Stimulated activated CD4-positive, alpha-beta T cell treated with anti-CD3 and anti-CD28 coated beads, Interleukin-2, amount 100 ng/mL, for 24 hours (primary cell): Measurements from ENCODE around the gene GRIFIN.
A peak's percentile ranks its signal among the peaks of the same experiment; 100 is the strongest.

Experiments
- DNase-seq, 2 donors: peaks; one replicate each; pipeline ENCODE4 v3.0.0-alpha.2; 2020

Gene GRIFIN

DNA sequence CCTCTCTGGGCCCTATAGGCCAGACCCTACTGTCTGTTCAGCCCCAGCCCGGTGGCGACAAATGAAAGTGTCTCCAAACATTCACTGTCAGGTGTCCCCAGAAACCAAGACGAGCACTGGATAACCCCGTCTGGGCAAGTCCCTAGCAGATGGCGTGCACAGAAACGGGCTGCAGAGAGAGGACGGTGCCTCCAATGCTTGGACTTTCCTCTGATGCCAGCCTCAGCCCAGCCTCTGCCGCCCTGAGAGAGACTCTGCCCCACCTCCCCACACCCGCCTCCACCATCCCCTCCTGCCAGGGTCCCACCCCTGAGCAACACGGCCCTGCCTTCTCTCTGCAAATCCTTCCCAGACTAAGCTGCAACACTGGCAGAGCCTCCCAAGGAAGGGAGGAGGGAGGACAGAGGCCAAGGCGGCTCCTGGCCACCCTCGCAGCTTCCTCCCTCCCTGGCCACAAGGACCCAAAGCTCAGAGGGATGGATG, 36.0 kb upstream of the GRIFIN start:
- DNase-seq: no peak

DNA sequence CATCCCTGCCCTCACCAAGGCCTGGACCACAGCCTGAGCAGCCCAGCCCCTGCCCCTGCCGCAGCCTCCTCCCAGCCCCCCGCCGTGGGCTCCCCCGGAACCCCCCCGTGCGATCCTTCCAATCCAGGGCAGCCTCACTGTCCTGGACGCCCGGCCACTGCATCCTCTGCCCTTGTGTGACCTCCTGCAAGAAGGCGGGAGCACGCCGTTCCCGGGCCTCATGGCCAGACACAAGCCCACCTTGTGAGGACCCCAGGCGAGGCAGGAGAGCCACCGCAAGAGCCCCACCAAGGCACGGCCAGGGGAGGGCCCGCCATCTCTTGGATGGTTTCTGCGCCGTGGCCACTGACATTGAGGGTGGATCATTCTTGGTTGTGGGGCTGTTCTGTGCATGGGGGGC, 35.6 kb upstream of the GRIFIN start:
- DNase-seq: no peak

DNA sequence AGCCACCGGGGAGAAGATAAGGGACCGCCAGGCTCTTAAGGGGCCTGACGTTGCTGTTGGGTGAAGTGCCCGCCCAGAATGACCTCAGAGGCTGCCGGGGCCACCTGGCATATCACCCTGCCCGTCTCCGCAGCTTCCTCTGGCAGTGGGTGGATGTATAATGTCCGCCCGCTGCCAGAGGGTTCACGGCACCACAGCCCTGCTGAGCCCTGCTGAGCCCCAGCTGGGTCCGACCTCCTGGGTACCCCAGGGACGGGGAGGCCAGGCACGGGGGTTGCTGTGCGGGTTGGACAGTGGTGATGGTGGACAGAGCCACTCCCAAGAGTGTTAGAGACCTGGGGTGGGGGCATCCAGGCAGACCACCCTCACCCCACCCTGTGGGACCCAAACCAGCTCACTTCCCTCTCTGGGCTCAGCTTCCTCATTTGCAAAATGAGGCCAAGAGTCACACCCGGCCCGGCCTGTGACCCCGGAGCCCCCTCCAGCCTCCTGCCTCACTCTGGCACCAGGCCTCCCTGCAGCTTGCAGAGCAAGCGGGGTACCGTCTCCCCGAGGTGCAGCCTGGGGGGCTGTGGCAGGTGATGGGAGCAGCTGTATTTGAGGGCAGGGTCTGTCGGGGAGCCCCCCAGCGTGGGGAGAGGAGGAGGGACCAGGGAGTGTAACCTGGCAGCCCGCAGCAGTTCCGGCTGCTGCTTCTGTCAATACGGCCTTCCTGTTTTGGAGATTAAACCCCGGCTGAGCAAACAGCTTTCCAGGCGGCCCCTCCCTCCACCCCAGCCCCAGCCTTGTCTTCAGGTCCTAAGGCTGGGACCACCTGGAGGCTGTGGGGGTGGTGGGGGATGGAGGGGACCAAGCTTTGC, 34.9 kb upstream of the GRIFIN start:
- peak; percentile 56 to 61 for DNase-seq

DNA sequence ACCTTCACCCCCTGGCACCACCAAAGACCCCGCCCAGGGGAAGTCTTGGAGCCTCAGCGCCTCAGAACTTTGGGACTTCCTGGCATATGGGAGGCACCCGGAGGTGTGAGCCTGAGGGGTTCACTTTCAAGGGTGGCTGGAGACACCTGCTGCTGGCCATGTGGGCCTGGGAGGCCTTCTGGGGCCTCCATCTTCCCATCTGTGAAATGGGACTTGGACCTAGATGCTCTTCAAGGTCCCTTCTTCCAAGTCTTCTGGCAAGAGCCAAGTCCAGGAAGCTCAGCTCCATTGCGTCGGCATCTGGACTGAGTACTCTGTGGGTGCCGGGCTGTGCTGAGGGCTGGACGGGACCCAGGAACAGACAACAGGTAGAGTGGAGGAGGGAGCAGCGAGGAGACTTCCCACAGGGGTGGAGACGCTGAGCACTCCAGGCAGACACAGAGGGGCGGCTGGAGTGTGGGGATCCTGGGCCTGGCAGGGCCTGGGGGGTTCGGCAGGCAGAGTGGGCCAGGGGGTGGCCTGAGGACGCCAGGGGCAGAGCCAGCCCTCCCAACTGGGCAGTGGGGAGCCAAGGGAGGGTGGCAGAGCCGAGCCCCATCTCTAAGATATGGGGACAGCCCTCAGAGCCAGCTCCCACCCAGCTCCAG, 34.1 kb upstream of the GRIFIN start:
- no peak for DNase-seq

DNA sequence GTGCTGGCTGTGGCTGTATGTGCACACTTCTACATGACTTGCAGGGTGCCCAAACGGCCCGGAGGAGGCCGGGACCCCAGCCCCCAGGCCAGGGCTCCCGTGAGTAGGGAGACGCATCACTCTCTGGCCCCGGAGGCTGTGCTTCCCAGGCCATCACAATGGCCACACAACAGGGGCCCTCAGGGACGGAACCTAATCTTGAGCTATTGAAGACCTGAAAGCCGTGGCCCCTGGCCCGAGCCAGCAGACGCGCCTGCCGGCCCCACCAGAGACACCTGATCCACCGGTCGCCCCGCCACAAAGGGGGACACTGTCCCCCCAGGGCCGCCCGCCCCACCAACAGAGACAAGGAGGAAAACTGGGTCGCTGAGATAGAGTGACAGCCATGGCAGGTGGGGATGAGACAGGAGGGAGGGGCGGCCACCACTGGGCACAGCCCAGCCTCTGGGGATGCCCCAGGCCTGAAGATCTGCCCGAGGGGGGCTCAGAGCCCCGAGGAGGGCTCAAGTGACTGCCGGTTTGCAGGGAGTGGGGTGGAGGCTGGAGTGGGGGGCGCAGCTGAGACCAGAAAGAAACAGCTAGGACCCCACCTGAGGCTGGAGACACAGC, 33.2 kb upstream of the GRIFIN start:
- no peak for DNase-seq

DNA sequence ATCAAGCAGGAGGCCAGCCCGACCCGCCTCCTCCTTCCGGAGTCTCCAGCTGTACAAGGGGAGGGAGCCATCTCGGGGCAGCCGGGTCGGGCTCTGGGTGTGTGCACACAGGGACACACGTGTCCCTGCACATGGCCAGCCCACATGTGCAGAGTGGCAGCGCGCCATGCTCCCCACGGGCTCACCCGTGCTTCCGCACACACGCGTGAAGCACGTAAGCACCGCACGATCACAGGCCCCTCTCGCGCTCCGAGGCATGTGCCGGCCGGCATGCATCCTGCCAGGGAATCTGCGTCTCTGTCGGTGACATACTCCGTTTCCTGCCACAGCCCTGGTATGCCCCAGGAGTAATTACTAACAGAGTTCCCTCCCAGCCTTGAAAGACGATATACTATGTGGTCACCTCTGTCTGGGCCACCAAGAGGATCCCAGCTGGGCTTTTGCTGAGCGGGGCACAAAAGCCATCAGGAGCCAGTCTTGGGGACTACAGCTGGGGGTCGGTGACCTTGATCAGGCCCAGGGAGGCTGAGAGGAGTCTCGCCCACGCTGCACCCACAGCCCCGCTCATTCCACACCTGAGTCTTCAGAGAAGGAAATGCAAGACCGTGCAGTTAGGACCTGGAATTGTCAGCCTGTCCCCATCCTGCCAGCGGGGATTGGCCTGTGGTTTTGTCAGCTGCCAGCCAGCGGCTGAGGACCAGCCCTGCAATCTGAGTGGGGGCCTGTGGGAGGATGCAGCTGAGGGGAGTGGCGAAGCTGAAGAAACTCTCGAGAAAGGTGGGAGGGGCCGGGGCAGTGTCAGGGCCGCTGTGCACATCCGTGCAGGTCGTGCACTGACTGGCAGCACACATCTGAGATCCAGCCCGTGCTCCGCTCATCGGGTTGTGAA, 32.4 kb upstream of the GRIFIN start:
- DNase-seq: peak; percentile 69 to 73

DNA sequence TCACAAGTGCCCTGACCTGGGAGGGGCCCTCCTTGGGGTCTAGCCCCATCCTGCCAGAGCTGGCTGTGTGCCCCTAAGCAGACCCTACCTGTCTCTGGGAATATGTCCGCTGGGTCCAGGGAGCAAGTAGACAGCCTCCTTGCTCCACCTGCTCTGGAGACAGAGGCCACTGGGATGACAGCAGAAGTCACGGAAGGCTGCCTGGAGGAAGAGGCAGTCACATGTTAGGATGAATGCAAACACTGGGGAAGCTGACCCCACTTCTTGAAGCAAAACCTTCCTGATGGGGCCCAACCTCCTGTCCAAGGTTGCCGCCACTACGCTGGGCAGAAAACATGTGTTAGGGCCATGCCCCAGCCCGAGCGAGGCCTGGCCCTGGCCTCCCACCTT, 31.7 kb upstream of the GRIFIN start:
- DNase-seq: no peak

DNA sequence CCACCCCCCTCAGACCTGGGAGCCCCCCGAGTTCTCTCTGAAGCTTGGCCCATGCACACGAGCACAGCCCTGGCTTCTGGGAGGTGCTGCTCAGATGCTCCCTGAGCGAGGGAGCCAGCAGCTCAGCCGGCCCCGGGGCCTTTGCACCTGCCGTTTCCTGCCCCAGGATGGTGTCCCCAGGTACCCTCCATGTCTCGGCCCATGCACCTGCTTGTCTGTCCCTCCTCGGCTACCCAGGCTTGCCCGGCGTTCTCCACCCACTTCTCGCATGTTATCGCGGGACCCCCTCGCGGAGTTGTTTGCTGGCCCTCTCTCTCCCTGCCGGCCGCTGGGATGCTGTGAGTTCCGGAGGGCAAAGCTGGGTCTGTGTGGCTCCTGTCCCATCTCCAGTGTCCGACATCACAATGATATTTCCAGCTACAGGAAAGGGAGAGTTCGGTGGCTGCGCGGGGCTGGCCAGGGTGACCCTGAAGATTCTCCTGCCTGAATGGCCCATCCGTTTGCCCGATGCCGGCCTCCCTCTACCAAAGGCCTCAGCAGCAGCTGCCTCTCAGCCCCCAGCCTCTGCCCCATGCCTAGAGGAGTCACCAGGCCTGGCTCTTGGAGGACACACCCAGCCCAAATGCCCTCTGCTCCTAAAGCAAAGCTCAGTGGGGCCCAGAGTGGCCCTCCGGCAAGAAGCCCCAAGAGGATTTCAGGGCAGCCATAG, 31.2 kb upstream of the GRIFIN start:
- no peak for DNase-seq

DNA sequence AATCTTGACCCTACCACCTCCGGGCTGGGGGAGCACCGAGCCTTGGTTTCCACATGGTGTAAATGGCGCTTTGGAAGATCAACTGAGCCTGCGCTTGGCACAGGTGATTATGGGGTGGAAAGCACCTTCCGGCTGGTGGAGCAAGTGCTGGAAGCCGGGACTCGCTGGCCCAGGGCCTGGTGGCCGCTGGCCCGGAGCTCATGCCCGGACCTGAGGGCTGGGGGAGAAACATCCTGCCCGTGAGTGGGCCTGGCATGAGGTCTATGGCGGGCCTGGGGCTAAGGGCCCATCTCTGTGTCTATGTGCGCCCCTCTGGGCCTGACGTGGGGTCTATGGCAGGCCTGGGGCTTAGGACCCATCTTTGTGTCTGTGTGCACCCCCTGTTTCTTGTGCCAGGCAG, 29.2 kb upstream of the GRIFIN start:
- no peak for DNase-seq

DNA sequence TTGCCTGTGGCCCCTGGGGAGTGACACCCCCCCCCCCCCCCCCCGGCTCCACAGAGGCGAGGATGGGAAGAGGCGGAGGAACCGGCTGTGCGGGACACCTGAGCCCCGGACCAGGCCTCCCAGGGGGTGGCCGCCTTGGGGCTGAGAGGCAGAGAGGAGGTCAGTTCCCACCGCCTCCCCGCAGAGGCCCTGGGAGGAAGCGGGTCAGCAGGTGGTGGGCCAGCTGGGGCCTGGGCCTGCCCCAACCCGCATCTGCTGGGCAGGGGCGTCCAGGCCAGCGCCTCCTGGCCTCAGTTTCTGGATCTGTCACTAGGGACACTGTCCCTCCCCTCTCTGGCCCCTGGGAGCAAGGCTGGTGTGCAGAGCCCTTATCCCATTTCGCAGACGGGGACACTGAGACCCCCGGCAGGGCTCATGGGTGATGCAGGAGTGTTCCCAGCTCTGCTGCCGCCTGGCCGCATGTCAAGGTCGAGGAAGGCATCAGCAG, 28.7 kb upstream of the GRIFIN start:
- DNase-seq: no peak

DNA sequence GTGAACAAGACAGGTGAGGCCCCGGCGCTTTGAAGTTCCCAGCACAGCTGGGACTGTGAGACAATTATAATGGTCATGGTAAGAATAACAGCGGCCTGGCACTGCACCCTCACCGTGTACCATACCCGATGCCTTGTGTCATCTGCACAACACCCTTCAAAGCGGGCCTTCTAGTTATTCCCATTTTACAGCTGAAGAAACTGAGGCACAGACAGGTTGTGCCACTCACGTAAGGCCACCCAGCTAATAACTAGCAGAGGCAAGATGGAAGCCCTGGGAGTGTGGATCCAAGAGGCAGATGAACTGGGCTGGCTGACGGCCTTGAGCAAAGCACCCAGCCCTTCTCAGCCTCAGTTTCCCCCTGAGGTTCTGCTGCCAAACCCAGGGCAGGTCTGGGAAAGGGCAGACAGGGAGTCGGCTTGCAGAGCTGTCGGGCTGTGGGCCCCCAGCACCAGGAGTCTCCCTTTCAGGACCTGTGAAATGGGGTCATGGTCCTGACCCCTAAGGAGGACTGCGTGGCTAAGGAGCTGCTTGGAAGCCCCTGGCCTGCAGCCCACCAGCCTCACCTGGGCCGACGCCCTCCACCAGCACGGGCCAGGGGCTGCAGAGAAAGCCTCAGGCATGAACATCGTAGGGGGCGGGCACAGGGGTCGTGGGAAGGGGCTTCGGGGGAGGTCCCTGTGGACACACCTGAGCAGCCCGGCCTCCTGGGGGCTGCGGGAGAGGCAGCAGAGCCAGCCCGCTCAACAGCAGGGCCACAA, 28.1 kb upstream of the GRIFIN start:
- no peak for DNase-seq

DNA sequence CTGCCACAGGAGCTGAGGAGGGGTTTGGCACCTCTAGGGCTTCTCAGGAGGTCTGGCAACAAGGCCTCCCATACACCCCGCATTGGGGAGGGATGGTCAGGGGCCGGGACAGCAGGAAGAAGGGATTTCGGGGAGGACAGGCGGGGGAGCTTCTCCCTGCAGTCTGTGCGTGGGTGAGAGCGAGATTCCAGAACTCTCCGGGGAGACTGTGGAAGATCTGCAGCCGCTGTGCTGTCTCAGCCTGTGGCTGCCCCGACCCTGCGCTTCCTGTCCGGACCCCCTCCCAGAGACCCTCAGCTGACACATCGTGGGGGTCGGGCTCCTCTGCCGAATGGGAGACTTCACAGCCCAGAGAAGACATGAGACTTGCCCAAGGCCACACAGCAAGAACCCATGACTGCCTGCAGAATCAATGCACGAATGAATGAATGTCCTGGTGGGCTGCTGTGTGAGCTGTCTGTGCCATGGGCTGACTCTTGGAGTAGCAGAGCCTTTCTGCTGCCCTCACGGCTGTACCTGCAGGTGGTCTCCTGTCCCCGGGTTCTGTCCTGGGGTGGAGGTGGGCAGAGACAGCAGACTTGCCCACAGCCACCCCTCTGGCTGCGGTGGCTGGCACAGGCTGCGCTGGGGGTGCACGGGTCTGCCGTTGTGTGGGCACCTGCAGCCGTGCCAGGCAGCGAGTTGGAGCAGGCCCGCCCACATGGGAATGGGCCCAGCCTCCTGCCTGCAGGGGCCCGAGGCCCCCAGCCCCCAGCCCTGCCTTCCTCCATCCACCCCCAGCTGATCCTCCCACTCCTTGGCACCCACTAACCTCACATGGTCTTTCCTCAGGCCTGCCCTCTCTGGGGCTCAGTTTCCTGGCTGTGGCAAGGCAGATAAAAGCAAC, 27.1 kb upstream of the GRIFIN start:
- DNase-seq: no peak

DNA sequence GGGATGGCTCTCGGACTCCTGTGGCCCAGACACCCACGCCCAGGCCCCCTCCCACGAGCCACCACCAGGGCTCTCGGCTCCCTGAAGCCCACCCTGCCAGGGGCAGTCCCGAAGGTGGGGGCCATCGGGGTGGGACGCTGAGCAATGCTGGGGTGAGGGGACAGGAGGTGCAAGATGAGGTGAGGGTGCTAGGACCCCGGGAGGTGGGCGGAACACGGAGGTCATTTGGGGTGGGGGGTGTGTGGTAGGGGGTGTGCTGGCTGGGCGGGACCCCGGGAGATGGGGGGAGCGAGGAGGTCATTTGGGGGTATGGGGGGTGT, 26.4 kb upstream of the GRIFIN start:
- DNase-seq: no peak

DNA sequence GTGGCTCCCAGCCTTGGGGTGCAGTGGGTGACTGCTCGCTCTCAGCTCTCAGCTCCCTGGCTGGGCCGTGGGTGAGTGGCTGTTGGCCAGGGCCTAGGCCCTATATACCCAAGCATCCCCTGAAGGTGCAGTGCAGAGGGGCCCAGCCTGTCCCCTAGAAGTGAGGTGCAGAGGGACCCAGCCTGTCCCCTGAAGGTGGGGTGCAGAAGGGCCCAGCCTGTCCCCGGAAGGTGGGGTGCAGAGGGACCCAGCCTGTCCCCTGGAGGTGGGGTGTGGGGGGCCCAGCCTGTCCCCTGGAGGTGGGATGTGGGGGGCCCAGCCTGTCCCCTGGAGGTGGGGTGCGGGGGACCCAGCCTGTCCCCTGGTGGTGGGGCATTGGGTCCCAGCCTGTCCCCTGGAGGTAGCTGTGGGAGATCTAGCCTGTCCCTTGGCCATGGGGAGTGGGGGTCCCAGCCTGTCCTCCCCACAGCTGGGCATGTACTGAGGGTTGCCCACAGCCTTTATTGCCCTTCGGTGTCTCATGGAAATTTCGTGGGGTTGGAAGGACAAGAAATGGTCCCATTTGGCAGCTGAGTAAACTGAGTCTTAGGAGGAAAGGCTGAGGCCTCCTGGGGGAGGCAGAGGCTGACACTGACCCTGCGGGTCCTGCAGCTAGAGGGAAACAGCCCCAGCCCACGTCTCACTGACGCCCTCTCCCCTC, 25.9 kb upstream of the GRIFIN start:
- no peak for DNase-seq

DNA sequence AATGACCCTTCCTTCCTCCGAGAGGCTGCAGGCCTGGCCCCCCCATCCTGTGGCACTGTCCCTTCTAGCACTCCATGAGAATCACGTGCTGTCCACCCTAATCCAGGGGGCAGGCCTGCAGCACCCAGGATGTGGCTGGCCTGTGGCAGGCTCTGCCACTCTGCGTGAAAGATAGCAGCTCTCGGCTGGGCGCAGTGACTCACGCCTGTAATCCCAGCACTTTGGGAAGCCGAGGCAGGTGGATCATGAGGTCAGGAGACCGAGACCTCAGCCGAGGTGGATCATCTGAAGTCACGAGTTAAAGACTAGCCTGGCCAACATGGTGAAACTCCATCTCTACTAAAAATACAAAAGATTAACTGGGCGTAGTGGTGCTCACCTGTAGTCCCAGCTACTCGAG, 24.5 kb upstream of the GRIFIN start:
- no peak for DNase-seq

DNA sequence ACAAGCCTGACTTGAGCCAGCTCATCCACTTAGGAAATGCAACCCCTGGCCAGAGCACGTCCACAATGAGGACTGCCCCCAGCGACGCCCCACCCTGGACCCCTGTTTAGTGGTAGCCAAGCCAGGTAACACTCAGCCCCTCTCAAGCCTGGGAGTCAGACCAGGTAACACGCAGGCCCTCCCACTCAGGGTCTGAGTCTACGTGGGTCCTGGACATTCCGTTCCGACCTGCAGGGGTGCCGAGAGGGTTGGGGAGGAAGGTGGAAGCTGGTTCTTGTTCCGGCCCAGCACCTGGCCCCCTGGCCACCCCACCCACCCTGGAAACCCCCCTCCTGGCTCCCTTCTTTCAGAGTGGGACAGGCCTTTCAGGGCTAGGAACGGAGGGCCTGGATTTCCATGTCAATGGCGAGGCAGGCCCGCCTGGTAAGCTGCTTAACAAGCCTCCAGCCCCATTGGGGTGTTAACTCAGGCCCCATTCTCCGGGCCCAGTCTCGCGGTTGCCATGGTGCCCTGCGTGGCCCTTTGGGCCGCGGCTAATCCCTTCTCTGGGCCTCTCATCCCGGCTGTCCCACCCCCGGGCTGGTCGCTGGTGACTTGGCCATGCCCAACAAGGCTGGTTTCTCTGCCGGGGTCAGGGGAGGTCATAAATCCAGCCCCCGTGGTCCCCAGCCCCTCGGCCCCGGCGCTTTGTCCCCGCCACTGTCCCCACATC, 23.7 kb upstream of the GRIFIN start:
- no peak for DNase-seq

DNA sequence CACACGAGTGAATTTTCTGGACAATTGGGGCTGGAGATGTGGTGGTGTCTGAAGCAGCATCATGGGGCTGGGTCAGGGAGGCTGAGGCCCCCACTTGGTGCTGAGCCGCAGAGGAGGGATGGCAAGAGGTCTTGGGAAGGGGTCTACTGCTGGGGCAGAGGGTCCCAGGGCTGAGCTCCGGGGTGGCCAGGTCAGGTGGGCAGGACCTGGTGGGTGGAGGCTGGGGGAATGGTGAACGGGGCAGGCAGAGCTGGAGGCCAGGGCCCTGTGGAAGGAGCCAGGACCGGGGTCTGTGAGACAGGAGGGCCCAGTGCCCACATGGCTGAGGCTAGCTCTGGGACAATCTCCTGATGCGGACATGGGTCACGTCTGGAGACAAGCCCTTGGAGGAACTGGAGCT, 23.0 kb upstream of the GRIFIN start:
- DNase-seq: no peak

DNA sequence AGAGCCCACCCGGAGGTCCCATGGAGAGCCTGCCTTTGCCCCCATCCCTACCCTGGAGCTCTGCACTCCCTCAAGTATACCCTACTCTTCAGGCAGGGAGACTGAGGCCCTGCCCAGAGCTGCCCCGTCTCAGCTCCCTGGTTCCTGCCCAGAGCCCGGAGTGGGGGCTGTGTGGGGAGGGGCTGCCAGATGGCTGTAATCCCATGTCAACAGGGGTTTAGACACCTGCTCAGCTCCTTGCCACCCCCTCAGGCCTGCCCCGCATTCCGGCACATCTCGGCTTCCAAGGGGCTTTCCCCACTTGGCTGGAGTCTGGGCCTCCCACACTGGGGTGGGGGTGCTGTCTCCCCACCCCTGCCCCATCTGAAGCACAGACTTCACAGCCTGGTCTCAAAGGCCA, 22.5 kb upstream of the GRIFIN start:
- no peak for DNase-seq
